ENCODE results near the gene SMIM5.

Gene SMIM5

GRCh38 chr17:75639771-75640555 lies 6.7 kb downstream of the SMIM5 start:
- DNase-seq (ENCODE audit: low spot score) (no peak), FAIRE-seq (peak; percentile 56)

GRCh38 chr17:75640556-75641119 lies 7.4 kb downstream of the SMIM5 start:
- DNase-seq (ENCODE audit: low spot score) (no peak), FAIRE-seq (peak; percentile 73)

- FAIRE-seq = no peak
These were observed 8.1 kb downstream of the SMIM5 start for GRCh38 chr17:75641343-75641742.

GRCh38 chr17:75642182-75642783 lies 9.0 kb downstream of the SMIM5 start:
- FAIRE-seq = peak; percentile 65

More at GRCh38 chr17:75641343-75641742, 8.1 kb downstream of the SMIM5 start:
- DNase-seq (ENCODE audit: low spot score) = no peak

GRCh38 chr17:75642784-75643642 lies 9.8 kb downstream of the SMIM5 start:
- FAIRE-seq = no peak
- DNase-seq (ENCODE audit: low spot score) = no peak

More at GRCh38 chr17:75642182-75642783, 9.0 kb downstream of the SMIM5 start:
- no peak for DNase-seq (ENCODE audit: low spot score)

- DNase-seq (ENCODE audit: low spot score) (no peak), FAIRE-seq (no peak)
These were observed 10.4 kb downstream of the SMIM5 start for GRCh38 chr17:75643643-75644017.

GRCh38 chr17:75645501-75645888 lies 12.3 kb downstream of the SMIM5 start:
- FAIRE-seq (peak; percentile 77), DNase-seq (ENCODE audit: low spot score) (no peak)

GRCh38 chr17:75645889-75646637 lies 12.8 kb downstream of the SMIM5 start:
- DNase-seq (ENCODE audit: low spot score) (no peak), FAIRE-seq (no peak)

- no peak for DNase-seq (ENCODE audit: low spot score)
- FAIRE-seq = no peak
These were observed 13.4 kb downstream of the SMIM5 start for GRCh38 chr17:75646638-75646992.

GRCh38 chr17:75647061-75647460 lies 13.8 kb downstream of the SMIM5 start:
- FAIRE-seq (no peak), DNase-seq (ENCODE audit: low spot score) (no peak)

GRCh38 chr17:75647921-75648320 lies 14.7 kb downstream of the SMIM5 start:
- DNase-seq (ENCODE audit: low spot score) = no peak
- FAIRE-seq = no peak

- FAIRE-seq (no peak), DNase-seq (ENCODE audit: low spot score) (no peak)
These were observed 16.5 kb downstream of the SMIM5 start for GRCh38 chr17:75649687-75650086.

- no peak for FAIRE-seq
- no peak for DNase-seq (ENCODE audit: low spot score)
These were observed 17.6 kb downstream of the SMIM5 start for GRCh38 chr17:75650874-75651273.

- peak; percentile 61 for FAIRE-seq
These were observed 19.1 kb downstream of the SMIM5 start for GRCh38 chr17:75652341-75652740.

GRCh38 chr17:75652934-75653549 lies 19.8 kb downstream of the SMIM5 start:
- DNase-seq (ENCODE audit: low spot score) (peak; percentile 69), FAIRE-seq (peak; percentile 85)

More at GRCh38 chr17:75652341-75652740, 19.1 kb downstream of the SMIM5 start:
- DNase-seq (ENCODE audit: low spot score) = no peak

GRCh38 chr17:75654176-75654575 lies 20.9 kb downstream of the SMIM5 start:
- DNase-seq (ENCODE audit: low spot score) (no peak), FAIRE-seq (no peak)

GRCh38 chr17:75658237-75658636 lies 25.0 kb downstream of the SMIM5 start:
- FAIRE-seq = no peak

GRCh38 chr17:75661531-75661930 lies 28.3 kb downstream of the SMIM5 start:
- no peak for DNase-seq (ENCODE audit: low spot score)
- FAIRE-seq = no peak

More at GRCh38 chr17:75658237-75658636, 25.0 kb downstream of the SMIM5 start:
- no peak for DNase-seq (ENCODE audit: low spot score)

GRCh38 chr17:75662511-75662910 lies 29.3 kb downstream of the SMIM5 start:
- DNase-seq (ENCODE audit: low spot score) (no peak), FAIRE-seq (no peak)

- no peak for DNase-seq (ENCODE audit: low spot score)
- no peak for FAIRE-seq
These were observed 30.9 kb downstream of the SMIM5 start for GRCh38 chr17:75664099-75664549.

Measured in urothelium cell line (cell line).